Measurements from ENCODE around the gene CREM. TPM values are rescaled to one million over a fixed set of nuclear protein-coding genes. Genes with fewer than 3 reads are reported as not detected.
"Not testable (repeated sequence)": the region's sequence is repeated elsewhere in the genome, so short reads cannot be mapped to it uniquely, and the experiment has no call there.

The CREM gene
- polyA plus RNA-seq (ENCODE audit: insufficient read length in 4 of 4) = 10 to 100 TPM; 39.2 to 85.1 (median 48.4) TPM

GRCh38 chr10:35126530-35127288 is at the start of gene CREM:
Gene CREM (plus strand): TSS chr10:35126846. CDS start chr10:35137836, 10,990 bp downstream.
- peak; percentile 88 to 94 (median 92) for DNase-seq (ENCODE audit: low read depth in 4 of 4, low spot score in 2 of 4)

GRCh38 chr10:35079265-35079664 is 47.4 kb upstream of the CREM start:
- no peak for DNase-seq (ENCODE audit: low read depth in 4 of 4, low spot score in 2 of 4)

- DNase-seq (ENCODE audit: low read depth in 4 of 4, low spot score in 2 of 4) = no peak
Observed at GRCh38 chr10:35079763-35080162, 46.9 kb upstream of the CREM start.

GRCh38 chr10:35080261-35080660 is 46.4 kb upstream of the CREM start:
- DNase-seq (ENCODE audit: low read depth in 4 of 4, low spot score in 2 of 4) = not testable (repeated sequence)

GRCh38 chr10:35083242-35083641 is 43.4 kb upstream of the CREM start:
- no peak for DNase-seq (ENCODE audit: low read depth in 4 of 4, low spot score in 2 of 4)

GRCh38 chr10:35089611-35090161 is 37.0 kb upstream of the CREM start:
- peak in 2 of 4 donors; percentile 13 to 43 for DNase-seq (ENCODE audit: low read depth in 4 of 4, low spot score in 2 of 4)

GRCh38 chr10:35090162-35090954 is 36.3 kb upstream of the CREM start, which contains the start of gene CUL2:
Gene CUL2 (minus strand): TSS chr10:35090341. CDS start chr10:35071317, 19,024 bp downstream.
- DNase-seq (ENCODE audit: low read depth in 4 of 4, low spot score in 2 of 4) = peak; percentile 88 to 96 (median 92)

- DNase-seq (ENCODE audit: low read depth in 4 of 4, low spot score in 2 of 4) = no peak
Observed at GRCh38 chr10:35091994-35092790, 34.5 kb upstream of the CREM start.

- DNase-seq (ENCODE audit: low read depth in 4 of 4, low spot score in 2 of 4) = no peak
Observed at GRCh38 chr10:35092851-35093250, 33.8 kb upstream of the CREM start.

GRCh38 chr10:35096312-35096711 is 30.3 kb upstream of the CREM start:
- DNase-seq (ENCODE audit: low read depth in 4 of 4, low spot score in 2 of 4) = no peak

GRCh38 chr10:35097510-35097909 is 29.1 kb upstream of the CREM start:
- DNase-seq (ENCODE audit: low read depth in 4 of 4, low spot score in 2 of 4) = no peak

- DNase-seq (ENCODE audit: low read depth in 4 of 4, low spot score in 2 of 4) = no peak
Observed at GRCh38 chr10:35103882-35104281, 22.8 kb upstream of the CREM start.

GRCh38 chr10:35112571-35112970 is 14.1 kb upstream of the CREM start:
- DNase-seq (ENCODE audit: low read depth in 4 of 4, low spot score in 2 of 4) = no peak

GRCh38 chr10:35119378-35119777 is 7.3 kb upstream of the CREM start:
- DNase-seq (ENCODE audit: low read depth in 4 of 4, low spot score in 2 of 4) = no peak

GRCh38 chr10:35124540-35124939 is 2.1 kb upstream of the CREM start:
- DNase-seq (ENCODE audit: low read depth in 4 of 4, low spot score in 2 of 4) = no peak

GRCh38 chr10:35126062-35126529 is 550 bp upstream of the CREM start:
- peak in 1 of 4 donors; percentile 25 for DNase-seq (ENCODE audit: low read depth in 4 of 4, low spot score in 2 of 4)

- DNase-seq (ENCODE audit: low read depth in 4 of 4, low spot score in 2 of 4) = peak; percentile 53 to 66 (median 54)
Observed at GRCh38 chr10:35127289-35127891, 744 bp downstream of the CREM start.

GRCh38 chr10:35129185-35129674 is 2.6 kb downstream of the CREM start:
- DNase-seq (ENCODE audit: low read depth in 4 of 4, low spot score in 2 of 4) = no peak

- no peak for DNase-seq (ENCODE audit: low read depth in 4 of 4, low spot score in 2 of 4)
Observed at GRCh38 chr10:35130663-35131062, 4.0 kb downstream of the CREM start.

- no peak for DNase-seq (ENCODE audit: low read depth in 4 of 4, low spot score in 2 of 4)
Observed at GRCh38 chr10:35132727-35133126, 6.1 kb downstream of the CREM start.

Measured in left renal cortex interstitium (tissue), 4 donors.